ENCODE data around the gene NTNG1. TPM values are rescaled to one million over a fixed set of nuclear protein-coding genes. Genes with fewer than 3 reads are reported as not detected.

NTNG1 gene
- total RNA-seq, 2 donors from 2014 or later = not detected

GRCh38 chr1:107473065-107473464 is 332.2 kb downstream of the NTNG1 start:
- no peaks in the 10 kb centered on the region for H3K36me3 Mint-ChIP-seq
- H3K27me3 Mint-ChIP-seq = peaks cover 27 to 40% of the 10 kb centered on the region in 2 donors
- no peak overlapping the region for H3K27ac Mint-ChIP-seq
- no peaks in the 10 kb centered on the region for H3K4me1 Mint-ChIP-seq (ENCODE audit: low read depth in 2 of 2)
- H3K9me3 Mint-ChIP-seq = peaks cover 2% of the 10 kb centered on the region
- ATAC-seq = no peak
- DNase-seq (ENCODE audit: low spot score) = no peak
- H3K4me3 Mint-ChIP-seq = no peak overlapping the region

GRCh38 chr1:107474877-107475612 is 334.2 kb downstream of the NTNG1 start:
- no peaks in the 10 kb centered on the region for H3K36me3 Mint-ChIP-seq
- ATAC-seq (peak in 1 of 2 donors; percentile 56), DNase-seq (ENCODE audit: low spot score) (no peak)
- H3K9me3 Mint-ChIP-seq = no peaks in the 10 kb centered on the region
- no peak overlapping the region for H3K27ac Mint-ChIP-seq
- peaks cover 27 to 46% of the 10 kb centered on the region in 2 donors for H3K27me3 Mint-ChIP-seq
- H3K4me1 Mint-ChIP-seq (ENCODE audit: low read depth in 2 of 2) = no peaks in the 10 kb centered on the region
- H3K4me3 Mint-ChIP-seq = no peak overlapping the region

- peaks cover 0 to 7% of the 10 kb centered on the region in 2 donors for H3K4me1 Mint-ChIP-seq (ENCODE audit: low read depth in 2 of 2)
- DNase-seq (ENCODE audit: low spot score) (no peak), ATAC-seq (no peak)
- H3K27me3 Mint-ChIP-seq = peaks cover 27 to 52% of the 10 kb centered on the region in 2 donors
- H3K4me3 Mint-ChIP-seq = no peak overlapping the region
- no peak overlapping the region for H3K27ac Mint-ChIP-seq
- no peaks in the 10 kb centered on the region for H3K9me3 Mint-ChIP-seq
- no peaks in the 10 kb centered on the region for H3K36me3 Mint-ChIP-seq
Measured at GRCh38 chr1:107477233-107477632, 336.4 kb downstream of the NTNG1 start.

GRCh38 chr1:107479865-107480350 is 339.1 kb downstream of the NTNG1 start:
- no peak for DNase-seq (ENCODE audit: low spot score)
- no peaks in the 10 kb centered on the region for H3K36me3 Mint-ChIP-seq
- H3K27me3 Mint-ChIP-seq = peaks cover 27 to 51% of the 10 kb centered on the region in 2 donors
- no peak overlapping the region for H3K4me3 Mint-ChIP-seq
- H3K4me1 Mint-ChIP-seq (ENCODE audit: low read depth in 2 of 2) = peaks cover 0 to 7% of the 10 kb centered on the region in 2 donors
- H3K9me3 Mint-ChIP-seq = no peaks in the 10 kb centered on the region
- no peak overlapping the region for H3K27ac Mint-ChIP-seq
- ATAC-seq = no peak

DNA sequence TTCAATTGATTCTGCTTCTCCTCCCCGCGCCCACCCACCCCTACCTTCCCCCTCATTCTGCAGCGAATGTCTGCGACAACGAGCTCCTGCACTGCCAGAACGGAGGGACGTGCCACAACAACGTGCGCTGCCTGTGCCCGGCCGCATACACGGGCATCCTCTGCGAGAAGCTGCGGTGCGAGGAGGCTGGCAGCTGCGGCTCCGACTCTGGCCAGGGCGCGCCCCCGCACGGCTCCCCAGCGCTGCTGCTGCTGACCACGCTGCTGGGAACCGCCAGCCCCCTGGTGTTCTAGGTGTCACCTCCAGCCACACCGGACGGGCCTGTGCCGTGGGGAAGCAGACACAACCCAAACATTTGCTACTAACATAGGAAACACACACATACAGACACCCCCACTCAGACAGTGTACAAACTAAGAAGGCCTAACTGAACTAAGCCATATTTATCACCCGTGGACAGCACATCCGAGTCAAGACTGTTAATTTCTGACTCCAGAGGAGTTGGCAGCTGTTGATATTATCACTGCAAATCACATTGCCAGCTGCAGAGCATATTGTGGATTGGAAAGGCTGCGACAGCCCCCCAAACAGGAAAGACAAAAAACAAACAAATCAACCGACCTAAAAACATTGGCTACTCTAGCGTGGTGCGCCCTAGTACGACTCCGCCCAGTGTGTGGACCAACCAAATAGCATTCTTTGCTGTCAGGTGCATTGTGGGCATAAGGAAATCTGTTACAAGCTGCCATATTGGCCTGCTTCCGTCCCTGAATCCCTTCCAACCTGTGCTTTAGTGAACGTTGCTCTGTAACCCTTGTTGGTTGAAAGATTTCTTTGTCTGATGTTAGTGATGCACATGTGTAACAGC is 339.9 kb downstream of the NTNG1 start:
- no peaks in the 10 kb centered on the region for H3K36me3 Mint-ChIP-seq
- no peak overlapping the region for H3K4me3 Mint-ChIP-seq
- H3K27ac Mint-ChIP-seq = no peak overlapping the region
- peaks cover 23 to 51% of the 10 kb centered on the region in 2 donors for H3K27me3 Mint-ChIP-seq
- no peak for DNase-seq (ENCODE audit: low spot score)
- peak; percentile 20 to 64 for ATAC-seq
- peaks cover 0 to 7% of the 10 kb centered on the region in 2 donors for H3K4me1 Mint-ChIP-seq (ENCODE audit: low read depth in 2 of 2)
- H3K9me3 Mint-ChIP-seq = no peaks in the 10 kb centered on the region

DNA sequence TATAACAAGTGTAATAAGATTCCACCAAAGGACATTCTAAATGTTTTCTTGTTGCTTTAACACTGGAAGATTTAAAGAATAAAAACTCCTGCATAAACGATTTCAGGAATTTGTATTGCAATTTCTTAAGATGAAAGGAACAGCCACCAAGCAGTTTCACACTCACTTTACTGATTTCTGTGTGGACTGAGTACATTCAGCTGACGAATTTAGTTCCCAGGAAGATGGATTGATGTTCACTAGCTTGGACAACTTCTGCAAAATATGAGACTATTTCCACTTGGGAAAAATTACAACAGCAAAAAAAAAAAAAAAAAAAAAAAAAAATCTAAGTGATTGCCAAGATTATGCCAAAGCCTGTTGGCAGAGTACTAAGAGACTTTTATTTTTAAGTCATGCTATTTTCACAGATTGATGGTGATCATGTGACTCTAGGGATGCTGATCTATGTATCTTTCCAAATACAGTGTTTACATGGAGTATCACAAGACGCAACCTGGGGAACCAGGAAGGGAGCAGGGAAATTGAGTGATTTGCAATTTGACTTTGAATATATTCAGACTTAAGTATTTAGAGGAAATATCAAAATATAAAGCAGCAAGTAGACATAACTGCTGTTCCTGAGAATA is 341.0 kb downstream of the NTNG1 start:
- Mint-ChIP-seq H3K4me1 (ENCODE audit: low read depth in 2 of 2) (peaks cover 0 to 7% of the 10 kb centered on the region in 2 donors), H3K4me3 (no peak overlapping the region), H3K27ac (no peak overlapping the region), H3K36me3 (no peaks in the 10 kb centered on the region), H3K27me3 (peaks cover 19 to 42% of the 10 kb centered on the region in 2 donors), H3K9me3 (no peaks in the 10 kb centered on the region)
- no peak for DNase-seq (ENCODE audit: low spot score)
- no peak for ATAC-seq

DNA sequence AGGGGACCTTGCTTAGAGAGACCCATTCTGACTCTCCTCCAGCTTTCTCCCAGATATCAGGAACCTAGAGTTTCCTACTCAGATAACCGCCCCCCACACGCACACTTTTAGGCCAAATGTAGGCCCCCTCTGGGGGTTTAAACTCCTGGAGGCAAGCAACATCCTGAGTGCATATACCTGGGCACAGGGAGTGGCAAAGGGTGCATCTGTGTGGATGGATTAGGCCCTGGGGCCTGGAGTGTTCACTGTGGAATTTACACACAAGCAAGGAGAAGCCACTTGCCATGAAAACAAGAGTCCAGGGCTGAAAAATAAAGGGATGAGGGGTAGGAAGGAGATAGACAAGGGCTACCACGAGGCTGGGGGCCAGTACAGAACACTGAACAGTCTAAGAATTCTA is 343.1 kb downstream of the NTNG1 start:
- H3K4me1 Mint-ChIP-seq (ENCODE audit: low read depth in 2 of 2) = peaks cover 0 to 7% of the 10 kb centered on the region in 2 donors
- H3K27me3 Mint-ChIP-seq = peaks cover 21 to 42% of the 10 kb centered on the region in 2 donors
- ATAC-seq = peak in 1 of 2 donors; percentile 52
- H3K4me3 Mint-ChIP-seq = no peak overlapping the region
- DNase-seq (ENCODE audit: low spot score) = no peak
- no peaks in the 10 kb centered on the region for H3K36me3 Mint-ChIP-seq
- H3K9me3 Mint-ChIP-seq = no peaks in the 10 kb centered on the region
- no peak overlapping the region for H3K27ac Mint-ChIP-seq

- peaks cover 14 to 28% of the 10 kb centered on the region in 2 donors for H3K27me3 Mint-ChIP-seq
- no peaks in the 10 kb centered on the region for H3K9me3 Mint-ChIP-seq
- H3K4me1 Mint-ChIP-seq (ENCODE audit: low read depth in 2 of 2) = no peaks in the 10 kb centered on the region
- no peak for ATAC-seq
- no peaks in the 10 kb centered on the region for H3K36me3 Mint-ChIP-seq
- H3K27ac Mint-ChIP-seq = no peak overlapping the region
- H3K4me3 Mint-ChIP-seq = no peak overlapping the region
- no peak for DNase-seq (ENCODE audit: low spot score)
Measured at GRCh38 chr1:107486349-107486748, 345.5 kb downstream of the NTNG1 start.

- Mint-ChIP-seq H3K27ac (no peak overlapping the region), H3K36me3 (no peaks in the 10 kb centered on the region), H3K4me1 (ENCODE audit: low read depth in 2 of 2) (no peaks in the 10 kb centered on the region), H3K4me3 (no peak overlapping the region), H3K27me3 (peaks cover 14 to 19% of the 10 kb centered on the region in 2 donors), H3K9me3 (no peaks in the 10 kb centered on the region)
- no peak for ATAC-seq
- no peak for DNase-seq (ENCODE audit: low spot score)
Measured at GRCh38 chr1:107487506-107487905, 346.7 kb downstream of the NTNG1 start.

DNA sequence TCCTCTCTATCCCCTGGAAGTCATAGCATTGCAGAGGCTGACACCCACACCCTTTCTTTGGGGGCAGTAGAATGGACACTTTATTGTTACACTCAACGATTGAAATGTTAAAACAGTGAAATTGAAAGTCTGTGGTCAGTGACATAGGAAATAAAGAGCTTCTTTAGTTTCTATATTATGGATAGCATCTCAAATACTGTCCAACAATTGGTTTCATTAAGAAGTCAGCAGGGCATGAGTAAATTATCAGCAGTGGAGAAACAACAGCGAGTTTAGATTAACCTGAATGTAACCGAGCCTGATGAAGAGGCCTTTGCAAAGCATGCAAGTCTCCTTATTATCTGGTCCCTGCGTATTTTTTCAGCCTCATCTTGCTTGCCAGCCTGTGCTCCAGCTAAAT is 350.7 kb downstream of the NTNG1 start:
- Mint-ChIP-seq H3K27ac (no peak overlapping the region), H3K27me3 (peaks cover 16 to 22% of the 10 kb centered on the region in 2 donors), H3K9me3 (no peaks in the 10 kb centered on the region), H3K4me1 (ENCODE audit: low read depth in 2 of 2) (no peaks in the 10 kb centered on the region), H3K4me3 (no peak overlapping the region), H3K36me3 (no peaks in the 10 kb centered on the region)
- DNase-seq (ENCODE audit: low spot score) = no peak
- peak in 1 of 2 donors; percentile 56 for ATAC-seq

DNA sequence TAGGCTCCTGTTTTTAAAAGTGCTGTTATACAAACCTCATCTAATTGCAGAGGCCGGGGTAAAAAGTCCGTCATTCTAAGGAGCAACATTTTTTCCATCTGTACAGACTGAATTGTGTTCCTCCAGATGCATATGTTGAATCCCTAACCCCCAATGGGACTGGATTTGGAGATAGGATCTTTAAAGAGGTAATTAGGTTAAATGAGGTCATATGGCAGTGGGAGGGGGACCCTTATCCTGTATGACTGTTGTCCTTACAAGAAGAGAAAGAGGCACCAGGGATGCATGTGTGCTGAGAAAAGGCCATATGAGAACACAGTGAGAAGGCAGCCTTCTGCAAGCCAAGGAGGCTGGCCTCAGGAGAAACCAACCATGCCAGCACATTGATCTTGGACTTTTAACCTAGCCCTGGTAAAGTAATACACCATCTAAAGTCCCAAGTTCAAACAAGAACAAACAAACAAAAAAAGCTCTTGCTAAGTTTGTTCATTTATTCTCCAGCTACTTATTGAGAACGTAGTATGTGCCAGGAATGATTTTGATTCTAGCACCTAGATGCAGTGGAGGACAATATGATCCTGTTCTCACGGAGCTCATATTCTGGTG is 352.4 kb downstream of the NTNG1 start:
- Mint-ChIP-seq H3K36me3 (no peaks in the 10 kb centered on the region), H3K27ac (no peak overlapping the region), H3K4me1 (ENCODE audit: low read depth in 2 of 2) (no peaks in the 10 kb centered on the region), H3K4me3 (no peak overlapping the region), H3K9me3 (no peaks in the 10 kb centered on the region), H3K27me3 (peaks cover 16 to 22% of the 10 kb centered on the region in 2 donors)
- DNase-seq (ENCODE audit: low spot score) (no peak), ATAC-seq (no peak)

DNA sequence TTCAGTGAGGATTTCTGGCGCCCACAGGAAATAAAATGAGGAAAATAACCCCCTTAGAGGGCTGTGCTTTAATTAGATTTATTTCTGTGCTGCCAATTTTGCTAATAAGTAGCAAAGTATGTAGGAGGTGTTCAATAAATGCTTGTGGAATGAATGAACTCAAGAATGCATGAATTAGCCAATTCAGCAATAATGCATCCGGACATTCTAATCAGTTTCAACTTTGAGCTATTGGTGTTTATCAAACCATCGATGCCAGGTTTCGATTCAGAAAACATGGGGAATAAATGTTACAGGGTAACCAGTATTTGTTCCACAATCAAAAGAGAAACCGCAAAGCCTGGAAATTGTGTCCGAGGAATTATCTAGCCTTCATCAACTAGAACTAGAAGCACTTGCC is 353.2 kb downstream of the NTNG1 start:
- H3K4me3 Mint-ChIP-seq = no peak overlapping the region
- no peaks in the 10 kb centered on the region for H3K9me3 Mint-ChIP-seq
- H3K27ac Mint-ChIP-seq = no peak overlapping the region
- no peak for DNase-seq (ENCODE audit: low spot score)
- no peaks in the 10 kb centered on the region for H3K4me1 Mint-ChIP-seq (ENCODE audit: low read depth in 2 of 2)
- peaks cover 13 to 17% of the 10 kb centered on the region in 2 donors for H3K27me3 Mint-ChIP-seq
- H3K36me3 Mint-ChIP-seq = no peaks in the 10 kb centered on the region
- no peak for ATAC-seq

- no peak overlapping the region for H3K4me3 Mint-ChIP-seq
- H3K4me1 Mint-ChIP-seq (ENCODE audit: low read depth in 2 of 2) = no peaks in the 10 kb centered on the region
- peaks cover 13 to 15% of the 10 kb centered on the region in 2 donors for H3K27me3 Mint-ChIP-seq
- H3K9me3 Mint-ChIP-seq = no peaks in the 10 kb centered on the region
- no peaks in the 10 kb centered on the region for H3K36me3 Mint-ChIP-seq
- no peak for ATAC-seq
- no peak for DNase-seq (ENCODE audit: low spot score)
- no peak overlapping the region for H3K27ac Mint-ChIP-seq
Measured at GRCh38 chr1:107496002-107496401, 355.2 kb downstream of the NTNG1 start.
